Spleen (tissue), 11 donors: ENCODE measurements around the gene KLHL40. TPM values are rescaled to one million over a fixed set of nuclear protein-coding genes. Genes with fewer than 3 reads are reported as not detected.
A peak's percentile ranks its signal among the peaks of the same experiment; 100 is the strongest.

Experiments used
- DNase-seq: peaks from one replicate; pipeline ENCODE4 v3.0.0-alpha.2; 2020
- H3K27ac ChIP-seq, 8 donors: fragments of 200-600 bp; sonication (generic) in 7 of 8; 1 replicate in 4 of 8; 2 replicates in 4 of 8; pipeline versions ENCODE4 v1.5.0 to v1.8.0; 2016 to 2021; ENCODE audit warnings: inconsistent platforms in 4 of 8, mild to moderate bottlenecking in 4 of 8, moderate library complexity in 1 of 8
- H3K27me3 ChIP-seq, 7 donors: fragments of 200-600 bp; sonication (generic) in 6 of 7; replicated peaks in 1 of 7; 1 replicate in 4 of 7; 2 replicates in 3 of 7; pipeline versions ENCODE4 v1.5.0 to v1.8.0; 2016 to 2021; ENCODE audit warnings: inconsistent platforms in 3 of 7, mild to moderate bottlenecking in 1 of 7
- H3K36me3 ChIP-seq, 6 donors: fragments of 200-600 bp; sonication (generic) in 5 of 6; 1 replicate in 4 of 6; 2 replicates in 2 of 6; pipeline versions ENCODE4 v1.5.0 to v1.8.0; 2016 to 2021; ENCODE audit warnings: inconsistent platforms in 2 of 6
- H3K4me1 ChIP-seq, 6 donors: fragments of 200-600 bp; sonication (generic) in 5 of 6; 1 replicate in 3 of 6; 2 replicates in 3 of 6; pipeline versions ENCODE4 v1.5.0 to v1.8.0; 2016 to 2021; ENCODE audit warnings: inconsistent platforms in 3 of 6
- H3K4me3 ChIP-seq, 8 donors: fragments of 200-600 bp; sonication (generic) in 7 of 8; 1 replicate in 4 of 8; 2 replicates in 4 of 8; pipeline versions ENCODE4 v1.5.0 to v1.8.0; 2016 to 2021; ENCODE audit warnings: inconsistent platforms in 4 of 8, mild to moderate bottlenecking in 4 of 8, moderate library complexity in 2 of 8
- H3K9me3 ChIP-seq, 8 donors: fragments of 200-600 bp; sonication (generic) in 7 of 8; 1 replicate in 4 of 8; 2 replicates in 4 of 8; pipeline versions ENCODE4 v1.5.0 to v1.8.0; 2016 to 2021; ENCODE audit warnings: inconsistent platforms in 4 of 8
- CTCF ChIP-seq, 11 experiments: fragments of 200-600 bp in 7 of 11; fragments of 450-650 bp in 4 of 11; sonication (generic) in 4 of 11; IDR thresholded peaks in 8 of 11; conservative IDR thresholded peaks in 3 of 11; 1 replicate in 7 of 11; 2 replicates in 4 of 11; pipeline versions ENCODE4 v1.4.0 to v1.8.0; 2016 to 2021; ENCODE audit warnings: antibody characterized with exemption in 11 of 11, inconsistent platforms in 4 of 11, mild to moderate bottlenecking in 1 of 11
- POLR2A ChIP-seq, 3 donors: fragments of 450-650 bp; IDR thresholded peaks; one replicate each; pipeline ENCODE4 v1.5.1; 2017; ENCODE audit warnings: antibody characterized with exemption in 3 of 3, mild to moderate bottlenecking in 1 of 3
- POLR2AphosphoS5 ChIP-seq, 3 donors: sonication (generic); formaldehyde crosslinking; IDR thresholded peaks; one replicate each; pipeline ENCODE4 v1.5.1; 2017; ENCODE audit warnings: antibody characterized with exemption in 3 of 3
- WGBS, 5 donors: extraction: QIAGEN DNeasy Blood & Tissue Kit in 3 of 5; methylation state at CpG; one replicate each; pipeline versions ENCODE4 v1.1.5 to v1.1.7; 2013 to 2018; 5-methylcytosine and 5-hydroxymethylcytosine counted together
- intact Hi-C: fragments of 100-400 bp; cut with DNase I; formaldehyde crosslinking; loops from one replicate; pipeline ENCODE4 v1.15.0; 2023; ENCODE audit warnings: low total_unique reads
- polyA plus RNA-seq, 3 donors: library from polyadenylated mRNA; stranded (reverse); fragments of 200-250 nt; gene quantifications; one replicate each; pipeline ENCODE4 v1.2.1, GENCODE V29; 2013
- total RNA-seq, 7 donors: library from RNA; depleted of rRNA in 3 of 7; stranded (reverse); fragments of >200 nt in 3 of 7; fragmentation: NEBNext Ultra II Directional in 4 of 7; extraction: Animal tissue kit (Norgen Biotek cat#: 25700) in 4 of 7; gene quantifications; one replicate each; pipeline versions ENCODE4 v1.1.0 to v1.2.1, GENCODE V29; 2016 to 2021
- donor health status: healthy with polysubstance abuse.
- donor health status: DM: no; HTN: no; CAD: no; lungs with moderate emphysema.
- donor health status: DM: no; HTN: no; CAD: no.
- donor health status: Bipolar disorder and iron deficiency.
- donor health status: healthy.
- donor health status: DM: no; HTN: no; CAD: no.
- donor health status: DM: yes; HTN: yes; CAD: no.

KLHL40 gene
- total and polyA plus RNA-seq, 10 donors: 0.03 to 0.17 TPM; not detected in 8

GRCh38 chr3:42675909-42676308 is 9.4 kb upstream of the KLHL40 start:
- 83 to 89% (median 88%) methylated on average over 2 of the region's 2 CpGs for WGBS, 5 donors

GRCh38 chr3:42678447-42678846 is 6.9 kb upstream of the KLHL40 start:
- 78 to 91% (median 83%) methylated on average over 2 of the region's 2 CpGs for whole genome bisulfite sequencing, 5 donors
- peak; percentile 47 for DNase-seq
- Histone ChIP-seq H3K4me1 (no peaks in the 10 kb centered on the region), H3K27ac (no peak overlapping the region), H3K27me3 (peaks cover 0 to 11% (median 0%) of the 10 kb centered on the region in 7 donors), H3K36me3 (no peaks in the 10 kb centered on the region), H3K9me3 (peaks cover 0 to 31% (median 26%) of the 10 kb centered on the region in 8 donors), H3K4me3 (no peak overlapping the region)
- intact Hi-C loops: no loop called here
- no peak for TF ChIP-seq POLR2AphosphoS5 (IDR thresholded peaks at IDR 0.05)
- TF ChIP-seq CTCF (IDR thresholded peaks at IDR 0.05 in 8 of 11, conservative IDR thresholded peaks at IDR 0.05 in 3 of 11): no peak
- TF ChIP-seq POLR2A (IDR thresholded peaks at IDR 0.05): no peak

More at GRCh38 chr3:42675909-42676308, 9.4 kb upstream of the KLHL40 start:
- no peak for DNase-seq
- no peaks in the 10 kb centered on the region for H3K4me1 ChIP-seq
- peaks cover 0 to 31% (median 26%) of the 10 kb centered on the region in 8 donors for H3K9me3 ChIP-seq
- H3K27ac ChIP-seq: no peak overlapping the region
- H3K36me3 ChIP-seq: no peaks in the 10 kb centered on the region
- TF ChIP-seq POLR2AphosphoS5 (IDR thresholded peaks at IDR 0.05) (no peak), POLR2A (IDR thresholded peaks at IDR 0.05) (no peak), CTCF (IDR thresholded peaks at IDR 0.05 in 8 of 11, conservative IDR thresholded peaks at IDR 0.05 in 3 of 11) (no peak)
- no peaks in the 10 kb centered on the region for H3K27me3 ChIP-seq
- H3K4me3 ChIP-seq: no peak overlapping the region
- intact Hi-C loops: no loop called here

- Histone ChIP-seq H3K4me3 (no peak overlapping the region), H3K27me3 (peaks cover 0 to 27% (median 1%) of the 10 kb centered on the region in 7 donors), H3K27ac (no peak overlapping the region), H3K4me1 (peaks cover 0 to under 1% (median 0%) of the 10 kb centered on the region in 6 donors), H3K36me3 (no peaks in the 10 kb centered on the region), H3K9me3 (peaks cover 0 to 31% (median 26%) of the 10 kb centered on the region in 8 donors)
- WGBS, 5 donors: 75 to 94% (median 85%) methylated on average over 1 of the region's 1 CpG
- intact Hi-C loops: no loop called here
- TF ChIP-seq CTCF (IDR thresholded peaks at IDR 0.05 in 8 of 11, conservative IDR thresholded peaks at IDR 0.05 in 3 of 11) (no peak), POLR2A (IDR thresholded peaks at IDR 0.05) (no peak), POLR2AphosphoS5 (IDR thresholded peaks at IDR 0.05) (no peak)
- DNase-seq: no peak
These were observed 5.1 kb upstream of the KLHL40 start for GRCh38 chr3:42680271-42680670.

- TF ChIP-seq POLR2A (IDR thresholded peaks at IDR 0.05) (no peak), POLR2AphosphoS5 (IDR thresholded peaks at IDR 0.05) (no peak), CTCF (IDR thresholded peaks at IDR 0.05 in 8 of 11, conservative IDR thresholded peaks at IDR 0.05 in 3 of 11) (no peak)
- DNase-seq: no peak
- H3K4me3 ChIP-seq: no peak overlapping the region
- intact Hi-C loops: no loop called here
- no peaks in the 10 kb centered on the region for H3K36me3 ChIP-seq
- peaks cover 0 to 32% (median 6%) of the 10 kb centered on the region in 7 donors for H3K27me3 ChIP-seq
- H3K4me1 ChIP-seq: peaks cover 0 to 6% (median 2%) of the 10 kb centered on the region in 6 donors
- peaks cover 0 to 28% (median 24%) of the 10 kb centered on the region in 8 donors for H3K9me3 ChIP-seq
- no peak overlapping the region for H3K27ac ChIP-seq
- WGBS, 5 donors: 72 to 90% (median 81%) methylated on average over 4 of the region's 4 CpGs
These were observed 4.5 kb upstream of the KLHL40 start for GRCh38 chr3:42680806-42681205.
